ENCODE measurements around the gene HPSE2. TPM values are rescaled to one million over a fixed set of nuclear protein-coding genes. Genes with fewer than 3 reads are reported as not detected.

HPSE2 gene
- total and polyA plus RNA-seq, 2 of the 8 experiments (the other 6 are each of a cell fraction or from before 2014, with no cell fraction given) = 0.41 to 0.58 TPM

GRCh38 chr10:98427011-98427515 lies 808.6 kb downstream of the HPSE2 start:
- WGBS, 2 experiments (ENCODE audit: extremely low coverage in 1 of 2, insufficient coverage in 1 of 2, insufficient read length in 1 of 2, insufficient replicate concordance in 2 of 2, low coverage in 1 of 2, low lambda C conversion rate in 2 of 2, missing lambda C conversion rate in 1 of 2) = 98% methylated on average over 7 of the region's 7 CpGs; no CpG with 5 or more reads in 1 of the 2 experiments
- H3K23me2 ChIP-seq (ENCODE audit: low read depth, low read length) = no peaks in the 10 kb centered on the region
- POLR2A ChIA-PET (ENCODE audit: partially characterized antibody) = interaction anchor here (0.6 to 1.0 kb wide), 4 partner anchors 13 to 899 kb away, joined by 3 read pairs; no protein-coding TSS in a partner anchor
- TF ChIP-seq POLR2AphosphoS5 (IDR thresholded peaks at IDR 0.05; ENCODE audit: low read depth, low read length) (no peak), BCL11A (IDR thresholded peaks at IDR 0.05; ENCODE audit: low read depth in 2 of 2, low read length in 2 of 2) (no peak), POU5F1 (IDR thresholded peaks at IDR 0.05; ENCODE audit: low read depth, low read length) (no peak), CTCF (IDR thresholded peaks at IDR 0.05; ENCODE audit: control extremely low read depth in 1 of 3, insufficient read depth in 1 of 3, low read depth in 1 of 3, low read length in 3 of 3) (no peak)

More at GRCh38 chr10:98427011-98427515, 808.6 kb downstream of the HPSE2 start:
- Histone ChIP-seq H3K9ac (replicated peaks in 1 of 4; ENCODE audit: extremely low read depth in 1 of 4, low read depth in 3 of 4, low read length in 3 of 4) (no peak overlapping the region), H3K4me1 (replicated peaks in 1 of 4; ENCODE audit: control insufficient read depth in 3 of 4, insufficient read depth in 4 of 4, low read length in 3 of 4) (no peaks in the 10 kb centered on the region), H3K4me3 (ENCODE audit: extremely low read depth in 1 of 4, insufficient read depth in 2 of 4, low read depth in 3 of 4, low read length in 4 of 4) (no peak overlapping the region), H3K14ac (ENCODE audit: insufficient read length) (no peak overlapping the region), H4K8ac (ENCODE audit: extremely low read depth, insufficient read depth, low read length) (no peak overlapping the region), H3K56ac (replicated peaks; ENCODE audit: insufficient read length, low read depth, low read length) (no peak overlapping the region), H2BK12ac (ENCODE audit: low read depth, low read length) (no peak overlapping the region), H4K20me1 (replicated peaks in 1 of 2; ENCODE audit: control insufficient read depth in 1 of 2, insufficient read depth in 2 of 2, low read length in 2 of 2) (peaks cover 0 to 2% of the 10 kb centered on the region in 2 experiments), H2BK5ac (ENCODE audit: low read depth, low read length) (no peak overlapping the region), H3K9me3 (ENCODE audit: insufficient read depth in 2 of 2, low read depth in 1 of 2, low read length in 1 of 2) (peaks cover 2 to 3% of the 10 kb centered on the region in 2 experiments; a peak in 2 of 4 replicates), H3K18ac (ENCODE audit: extremely low read depth, low read length) (no peak overlapping the region), H2BK20ac (ENCODE audit: low read length) (no peak overlapping the region), H3K27me3 (replicated peaks in 1 of 4; ENCODE audit: control insufficient read depth in 3 of 4, extremely low read depth in 1 of 4, insufficient read depth in 3 of 4, low read length in 3 of 4) (no peaks in the 10 kb centered on the region), H3K79me1 (ENCODE audit: low read depth, low read length) (no peaks in the 10 kb centered on the region; the same call in 1 of the 2 replicates), H3K79me2 (ENCODE audit: control insufficient read depth in 1 of 2, insufficient read depth in 2 of 2, low read length in 2 of 2) (no peaks in the 10 kb centered on the region), H3K36me3 (ENCODE audit: control insufficient read depth in 2 of 4, insufficient read depth in 4 of 4, low read length in 3 of 4) (peaks cover 0 to 19% (median 13%) of the 10 kb centered on the region in 4 experiments; a peak in 5 of 8 replicates), H2BK15ac (ENCODE audit: low read length) (no peak overlapping the region), H4K91ac (replicated peaks; ENCODE audit: insufficient read length, low read length) (no peak overlapping the region), H3K4ac (replicated peaks; ENCODE audit: insufficient read length, low read depth, low read length) (no peak overlapping the region), H3K23ac (ENCODE audit: insufficient read length) (no peak overlapping the region), H2AK5ac (ENCODE audit: low read depth, low read length) (no peak overlapping the region), H3K27ac (ENCODE audit: low read depth, low read length) (no peak overlapping the region), H2BK120ac (replicated peaks; ENCODE audit: low read depth, low read length) (no peak overlapping the region), H3K4me2 (ENCODE audit: insufficient read depth in 1 of 2, low read depth in 2 of 2, low read length in 2 of 2) (no peak overlapping the region), H2AFZ (ENCODE audit: low read length) (no peak overlapping the region), H4K5ac (ENCODE audit: insufficient read length, low read depth, low read length) (no peak overlapping the region)
- no peak for FAIRE-seq
- CTCF ChIA-PET (ENCODE audit: partially characterized antibody) = interaction anchor here (0.6 to 6.6 kb wide), 11 partner anchors 13 to 790 kb away, joined by 3 to 69 read pairs (median 3); partner anchors contain the start of gene PYROXD2
- DNase-seq (ENCODE audit: low read depth in 1 of 2, low spot score in 2 of 2) = no peak

Data from H1 (cell line).